Glutamatergic neuron (in vitro differentiated cells): ENCODE measurements around the gene FBXL5. TPM values are rescaled to one million over a fixed set of nuclear protein-coding genes. Genes with fewer than 3 reads are reported as not detected.

Source experiments
- DNase-seq: peaks from one replicate; pipeline ENCODE4 v3.0.0; 2022
- H3K27ac Mint-ChIP-seq: one replicate; pipeline ENCODE4 v1.8.0; 2020; ENCODE audit warnings: mild to moderate bottlenecking, mixed read lengths, inconsistent platforms; ENCODE audit not compliant: unreplicated experiment
- H3K27me3 Mint-ChIP-seq: one replicate; pipeline ENCODE4 v1.8.0; 2020; ENCODE audit warnings: mild to moderate bottlenecking, moderate library complexity, mixed read lengths, inconsistent platforms; ENCODE audit not compliant: unreplicated experiment
- H3K36me3 Mint-ChIP-seq: one replicate; pipeline ENCODE4 v1.8.0; 2020; ENCODE audit warnings: mild to moderate bottlenecking, mixed read lengths, inconsistent platforms; ENCODE audit not compliant: unreplicated experiment
- H3K4me1 Mint-ChIP-seq: one replicate; pipeline ENCODE4 v1.8.0; 2020; ENCODE audit warnings: mild to moderate bottlenecking, low read depth, mixed read lengths, inconsistent platforms; ENCODE audit not compliant: unreplicated experiment
- H3K4me3 Mint-ChIP-seq: one replicate; pipeline ENCODE4 v1.8.0; 2020; ENCODE audit warnings: mild to moderate bottlenecking, mixed read lengths, inconsistent platforms; ENCODE audit not compliant: unreplicated experiment
- H3K9me3 Mint-ChIP-seq: one replicate; pipeline ENCODE4 v1.8.0; 2020; ENCODE audit warnings: mild to moderate bottlenecking, moderate library complexity, mixed read lengths, inconsistent platforms; ENCODE audit not compliant: unreplicated experiment
- total RNA-seq: library from RNA; stranded (reverse); fragmentation: NEBNext Ultra II Directional; extraction: Animal tissue kit (Norgen Biotek cat#: 25700); gene quantifications from one replicate; pipeline ENCODE4 v1.2.1, GENCODE V29; 2021; ENCODE audit not compliant: unreplicated experiment
- TF ChIP-seq, protein P1 (sequence below): fragments of 200-600 bp; sonication (generic); IDR thresholded peaks from one replicate; pipeline ENCODE4 v1.5.0; 2021; ENCODE audit not compliant: partially characterized antibody, unreplicated experiment

FBXL5 gene
- total RNA-seq, 1 donor from 2014 or later = 62.2 TPM

DNA sequence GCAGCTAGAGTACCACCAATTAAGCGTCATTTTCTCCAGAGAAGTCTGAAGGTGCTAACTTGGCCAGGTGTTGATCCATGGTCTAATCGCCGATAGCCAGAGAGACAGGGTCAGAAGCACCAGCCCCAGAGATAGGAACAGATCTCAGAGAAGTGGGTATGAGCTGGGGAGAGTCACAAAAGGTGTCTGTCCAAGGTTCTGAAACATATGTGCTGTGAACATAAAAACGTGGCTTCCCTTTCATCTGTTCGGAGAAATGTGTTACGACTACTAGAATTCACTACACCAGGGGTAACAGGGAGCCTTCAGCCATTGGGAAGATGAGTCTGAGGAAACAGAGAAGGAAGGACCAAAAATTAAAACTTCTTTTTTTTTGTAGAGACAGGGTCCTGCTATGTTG lies 91.3 kb downstream of the FBXL5 start:
- TF ChIP-seq, protein P1, sequence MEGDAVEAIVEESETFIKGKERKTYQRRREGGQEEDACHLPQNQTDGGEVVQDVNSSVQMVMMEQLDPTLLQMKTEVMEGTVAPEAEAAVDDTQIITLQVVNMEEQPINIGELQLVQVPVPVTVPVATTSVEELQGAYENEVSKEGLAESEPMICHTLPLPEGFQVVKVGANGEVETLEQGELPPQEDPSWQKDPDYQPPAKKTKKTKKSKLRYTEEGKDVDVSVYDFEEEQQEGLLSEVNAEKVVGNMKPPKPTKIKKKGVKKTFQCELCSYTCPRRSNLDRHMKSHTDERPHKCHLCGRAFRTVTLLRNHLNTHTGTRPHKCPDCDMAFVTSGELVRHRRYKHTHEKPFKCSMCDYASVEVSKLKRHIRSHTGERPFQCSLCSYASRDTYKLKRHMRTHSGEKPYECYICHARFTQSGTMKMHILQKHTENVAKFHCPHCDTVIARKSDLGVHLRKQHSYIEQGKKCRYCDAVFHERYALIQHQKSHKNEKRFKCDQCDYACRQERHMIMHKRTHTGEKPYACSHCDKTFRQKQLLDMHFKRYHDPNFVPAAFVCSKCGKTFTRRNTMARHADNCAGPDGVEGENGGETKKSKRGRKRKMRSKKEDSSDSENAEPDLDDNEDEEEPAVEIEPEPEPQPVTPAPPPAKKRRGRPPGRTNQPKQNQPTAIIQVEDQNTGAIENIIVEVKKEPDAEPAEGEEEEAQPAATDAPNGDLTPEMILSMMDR = no peak
- DNase-seq = no peak
- Mint-ChIP-seq H3K27me3 (no peaks in the 10 kb centered on the region), H3K9me3 (no peaks in the 10 kb centered on the region), H3K36me3 (no peaks in the 10 kb centered on the region), H3K27ac (no peak overlapping the region), H3K4me1 (no peaks in the 10 kb centered on the region), H3K4me3 (no peak overlapping the region)

DNA sequence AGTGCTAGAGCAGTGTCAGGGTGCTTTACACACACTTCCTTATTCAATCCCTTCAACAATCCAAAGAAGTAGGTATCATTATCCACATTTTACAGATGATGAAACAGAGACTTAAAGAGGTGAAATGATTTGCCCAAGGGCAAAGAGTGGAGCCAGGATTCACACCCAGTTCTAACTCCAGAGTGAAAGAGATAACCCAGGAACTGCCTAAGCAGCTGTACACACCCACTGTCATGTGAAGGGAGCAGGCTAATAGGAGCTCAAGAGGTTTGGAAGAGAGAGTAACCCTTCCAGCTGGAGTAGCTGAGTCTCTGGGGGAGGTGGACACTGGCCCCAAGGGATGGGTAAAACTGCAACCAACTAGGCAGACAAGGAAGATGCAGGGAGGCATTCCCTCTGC lies 92.5 kb downstream of the FBXL5 start:
- Mint-ChIP-seq H3K9me3 (no peaks in the 10 kb centered on the region), H3K36me3 (no peaks in the 10 kb centered on the region), H3K27ac (no peak overlapping the region), H3K4me1 (no peaks in the 10 kb centered on the region), H3K4me3 (no peak overlapping the region), H3K27me3 (peaks cover 2% of the 10 kb centered on the region)
- TF ChIP-seq, protein P1 = no peak
- DNase-seq = no peak

DNA sequence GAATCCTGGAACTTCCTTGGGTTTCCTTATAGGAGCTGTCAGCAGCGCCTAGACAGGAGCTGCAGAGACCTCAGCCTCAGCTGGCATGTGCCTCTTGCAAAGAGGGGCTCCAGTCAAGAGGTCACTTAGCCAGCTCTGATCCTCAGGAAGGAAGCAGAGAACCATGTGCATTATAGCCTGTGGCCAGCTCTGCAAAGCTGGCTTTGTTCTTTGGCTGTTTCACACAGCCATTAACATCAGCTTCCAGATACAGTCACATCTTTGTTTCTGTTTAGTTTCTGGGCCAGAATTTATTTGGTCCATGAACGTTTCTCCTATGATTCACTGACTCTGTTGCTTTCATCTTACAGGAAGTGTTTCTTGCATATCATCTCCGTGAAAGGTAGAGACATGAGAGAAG lies 93.0 kb downstream of the FBXL5 start:
- DNase-seq = no peak

DNA sequence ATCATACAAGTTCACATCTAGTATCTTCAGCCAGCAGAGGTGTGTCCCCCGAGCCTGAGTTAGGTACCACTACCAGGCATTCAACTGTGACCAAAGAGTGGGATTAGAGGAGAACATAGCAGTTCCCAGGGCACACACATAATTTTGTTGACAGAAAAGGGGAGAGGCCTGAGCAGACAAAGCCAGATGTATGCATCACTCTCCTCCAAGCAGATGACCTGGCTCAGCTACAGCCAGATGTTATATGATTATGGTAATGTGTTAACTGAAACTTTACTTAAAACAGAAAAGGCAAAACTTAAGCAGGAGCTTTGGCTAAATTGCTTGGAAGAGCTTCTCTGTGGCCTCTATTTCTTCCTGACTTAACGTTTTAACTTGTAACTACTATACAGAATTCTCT lies 96.6 kb downstream of the FBXL5 start:
- Mint-ChIP-seq H3K4me3 (no peak overlapping the region), H3K27me3 (peaks cover 2% of the 10 kb centered on the region), H3K4me1 (no peaks in the 10 kb centered on the region), H3K36me3 (no peaks in the 10 kb centered on the region), H3K27ac (no peak overlapping the region), H3K9me3 (no peaks in the 10 kb centered on the region)
- no peak for DNase-seq
- TF ChIP-seq, protein P1 = no peak

More for the DNA sequence above, 93.0 kb downstream of the FBXL5 start:
- H3K27ac Mint-ChIP-seq = no peak overlapping the region
- TF ChIP-seq, protein P1 = no peak
- H3K9me3 Mint-ChIP-seq = no peaks in the 10 kb centered on the region
- no peaks in the 10 kb centered on the region for H3K4me1 Mint-ChIP-seq
- no peaks in the 10 kb centered on the region for H3K36me3 Mint-ChIP-seq
- H3K27me3 Mint-ChIP-seq = peaks cover 2% of the 10 kb centered on the region
- no peak overlapping the region for H3K4me3 Mint-ChIP-seq

DNA sequence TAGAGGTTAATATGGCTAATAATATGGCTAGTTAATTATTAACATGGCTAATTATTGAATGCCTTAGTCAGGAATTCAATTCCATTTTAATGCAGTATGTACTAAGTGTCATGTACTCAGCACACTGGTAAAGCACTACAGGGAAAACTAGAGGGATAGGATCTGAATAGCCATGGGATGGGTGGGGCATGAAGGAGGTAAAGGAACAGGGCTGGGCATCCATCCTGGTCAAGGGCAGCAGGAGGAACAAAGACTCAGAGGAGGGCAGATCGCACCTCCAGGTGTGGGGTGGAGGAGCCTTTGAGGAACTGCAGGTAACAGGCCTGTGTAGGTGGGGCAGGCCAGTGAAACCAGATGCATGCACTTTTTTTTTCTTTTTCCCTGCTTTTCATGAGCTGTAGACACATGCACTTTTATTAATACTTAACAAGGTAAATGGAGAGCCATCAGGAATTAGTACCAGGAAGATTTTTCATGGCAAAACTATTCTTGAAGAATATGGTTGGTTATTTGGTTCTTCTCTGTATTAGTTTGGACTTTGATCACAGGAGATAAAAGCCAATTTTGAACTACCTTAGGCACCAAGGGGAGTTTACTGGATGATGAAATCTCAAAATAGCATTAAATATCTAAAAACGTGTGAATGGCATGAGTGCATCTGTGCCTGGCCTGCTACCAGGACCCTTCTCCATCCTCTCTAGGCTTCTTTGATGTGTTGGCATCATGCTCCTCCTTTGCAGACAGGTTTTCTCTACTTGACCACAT lies 97.2 kb downstream of the FBXL5 start:
- TF ChIP-seq, protein P1 = no peak
- DNase-seq = no peak
- H3K4me1 Mint-ChIP-seq = no peaks in the 10 kb centered on the region
- H3K9me3 Mint-ChIP-seq = no peaks in the 10 kb centered on the region
- H3K36me3 Mint-ChIP-seq = no peaks in the 10 kb centered on the region
- H3K27me3 Mint-ChIP-seq = peaks cover 2% of the 10 kb centered on the region
- H3K27ac Mint-ChIP-seq = no peak overlapping the region
- no peak overlapping the region for H3K4me3 Mint-ChIP-seq
